IPS-18c (cell line): Measurements from ENCODE around the gene STAB2.

Experiments used
- H3K4me3 ChIP-seq: 2 replicates; pipeline ENCODE4 v1.7.0; 2013; ENCODE audit warnings: low read depth, mild to moderate bottlenecking, low read length, moderate library complexity; ENCODE audit not compliant: insufficient read depth
- H3K9me3 ChIP-seq: one replicate; pipeline ENCODE4 v1.6.1; 2013; ENCODE audit warnings: mild to moderate bottlenecking, low read length, moderate library complexity; ENCODE audit not compliant: control insufficient read depth, insufficient read depth

The STAB2 gene

DNA sequence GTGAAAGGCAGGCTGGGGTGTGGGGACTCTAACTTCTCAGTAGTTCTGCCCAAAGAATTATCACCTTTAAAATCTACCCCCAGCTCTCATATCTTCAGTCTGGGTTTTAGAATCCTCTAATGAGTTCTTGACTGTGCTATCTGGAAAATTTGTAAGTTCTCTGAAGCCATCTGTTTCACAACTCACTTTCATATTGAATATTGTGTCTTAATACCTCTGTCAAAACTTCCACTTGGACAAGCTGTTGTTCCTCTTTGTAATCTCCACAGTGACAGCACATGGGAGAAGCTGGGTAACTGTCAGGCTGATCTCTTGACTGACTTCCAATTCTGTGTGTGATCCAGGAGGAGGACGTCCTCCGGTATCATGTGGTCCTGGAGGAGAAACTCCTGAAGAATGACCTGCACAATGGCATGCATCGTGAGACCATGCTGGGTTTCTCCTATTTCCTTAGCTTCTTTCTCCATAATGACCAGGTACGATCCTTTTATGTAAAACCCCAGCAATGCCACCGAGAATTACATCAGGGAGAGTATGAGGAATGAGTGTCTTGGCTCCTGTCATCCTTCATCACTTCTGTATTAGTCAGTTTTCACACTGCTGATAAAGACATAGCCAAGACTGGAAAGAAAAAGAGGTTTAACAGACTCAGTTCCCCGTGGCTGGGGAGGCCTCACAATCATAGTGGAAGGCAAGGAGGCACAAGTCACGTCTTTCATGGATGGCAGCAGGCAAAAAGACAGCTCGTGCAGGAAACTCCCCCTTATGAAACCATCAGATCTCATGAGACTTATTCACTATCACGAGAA is 111.9 kb downstream of the STAB2 start:
- peaks cover 3% of the 10 kb centered on the region for H3K9me3 ChIP-seq
- H3K4me3 ChIP-seq, result no peak overlapping the region

DNA sequence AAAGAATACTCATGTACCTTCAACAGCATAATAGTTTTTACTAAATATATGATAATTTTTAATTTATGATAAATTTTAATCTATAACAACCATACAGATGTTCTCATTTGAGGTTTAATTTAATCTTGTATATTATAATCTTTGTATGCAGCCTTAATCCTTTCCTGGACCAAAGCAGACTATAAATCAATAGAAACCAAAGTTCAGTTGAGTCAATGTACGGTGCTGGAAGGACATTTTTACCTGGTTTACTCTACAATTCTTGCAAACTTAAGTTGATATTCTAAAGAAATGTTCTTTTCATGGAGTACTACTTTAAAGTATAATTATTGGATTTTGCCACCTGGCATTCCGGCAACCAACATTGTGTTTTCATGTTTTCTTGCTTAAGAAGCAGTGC is 118.0 kb downstream of the STAB2 start:
- no peak overlapping the region for H3K4me3 ChIP-seq
- H3K9me3 ChIP-seq, result no peaks in the 10 kb centered on the region

DNA sequence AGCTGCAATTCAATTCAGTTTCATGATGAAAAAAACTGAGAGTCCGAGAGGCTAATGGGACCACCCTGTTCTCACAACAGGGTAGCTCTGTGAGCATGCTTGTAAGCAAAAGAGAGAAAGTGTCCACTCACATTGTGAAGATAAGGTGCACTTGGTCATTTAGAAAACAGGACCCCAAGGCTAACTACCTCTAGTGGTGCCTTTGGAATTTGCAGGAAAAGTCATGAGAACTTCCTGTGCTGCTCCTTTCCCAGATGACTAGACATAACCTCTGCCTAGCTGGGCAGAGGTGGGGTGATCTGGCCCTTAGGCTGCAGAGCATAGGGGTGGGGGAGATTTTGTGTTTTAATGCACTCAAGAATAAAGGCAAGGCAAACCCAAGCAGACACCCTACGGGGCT is 118.9 kb downstream of the STAB2 start:
- H3K9me3 ChIP-seq, result no peaks in the 10 kb centered on the region

DNA sequence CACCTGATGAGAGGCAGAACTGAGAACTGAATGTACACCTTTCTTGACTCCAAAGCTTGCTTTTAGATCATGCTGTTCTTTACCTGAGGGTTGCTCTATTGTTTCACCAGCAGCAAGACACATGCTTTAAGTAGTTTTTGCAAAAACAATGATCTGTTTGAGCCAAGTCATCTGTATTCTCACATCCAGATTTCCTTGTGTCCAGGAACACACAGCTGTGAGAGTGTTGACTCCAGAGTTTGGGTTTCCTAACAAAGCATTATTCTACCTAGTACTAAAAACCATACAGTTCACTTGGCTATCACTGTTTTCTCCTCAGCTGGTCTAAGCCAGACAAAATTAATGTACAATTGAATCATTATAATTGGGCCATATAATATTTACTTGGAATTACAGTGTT is 120.4 kb downstream of the STAB2 start:
- Histone ChIP-seq H3K4me3 (no peak overlapping the region), H3K9me3 (no peaks in the 10 kb centered on the region)

More for the DNA sequence above, 118.9 kb downstream of the STAB2 start:
- no peak overlapping the region for H3K4me3 ChIP-seq

DNA sequence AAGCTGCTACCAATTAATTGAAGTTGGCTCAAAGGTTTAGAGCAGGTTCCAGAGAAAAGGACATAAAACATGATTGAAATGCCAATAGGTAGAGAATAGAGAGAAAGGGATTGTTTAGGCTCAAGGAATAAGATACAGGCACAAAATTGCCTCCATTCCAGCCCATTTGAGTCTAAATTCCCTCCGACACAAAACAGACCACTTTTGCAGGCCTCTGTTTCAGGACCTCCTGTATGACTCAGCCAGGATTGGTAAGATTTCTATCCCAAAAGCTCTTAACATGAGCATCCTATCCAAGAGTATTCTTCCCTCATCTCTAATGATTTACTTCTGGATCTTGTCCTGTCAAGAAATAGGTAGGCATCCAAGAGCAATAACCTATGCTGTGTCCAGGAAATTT is 123.5 kb downstream of the STAB2 start:
- H3K4me3 ChIP-seq, result no peak overlapping the region
- no peaks in the 10 kb centered on the region for H3K9me3 ChIP-seq

DNA sequence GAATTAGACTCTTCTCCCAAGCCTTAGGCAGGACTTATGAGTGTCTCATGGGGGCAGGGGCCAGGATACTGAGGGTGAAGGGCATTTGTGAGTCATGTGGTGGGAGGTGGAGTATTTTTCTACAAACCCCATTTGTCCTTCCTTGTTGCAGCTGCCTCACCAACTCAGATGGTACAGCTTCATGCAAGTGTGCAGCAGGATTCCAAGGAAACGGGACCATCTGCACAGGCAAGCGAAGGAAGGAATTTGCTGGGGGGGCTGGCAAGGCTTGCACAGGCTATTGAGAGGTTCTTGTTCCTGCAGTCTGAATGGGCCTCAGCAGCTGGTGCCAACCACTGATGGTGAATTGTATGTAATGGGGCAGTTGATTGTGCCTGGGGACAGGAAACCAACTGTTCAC is 125.1 kb downstream of the STAB2 start:
- H3K9me3 ChIP-seq, result no peaks in the 10 kb centered on the region

DNA sequence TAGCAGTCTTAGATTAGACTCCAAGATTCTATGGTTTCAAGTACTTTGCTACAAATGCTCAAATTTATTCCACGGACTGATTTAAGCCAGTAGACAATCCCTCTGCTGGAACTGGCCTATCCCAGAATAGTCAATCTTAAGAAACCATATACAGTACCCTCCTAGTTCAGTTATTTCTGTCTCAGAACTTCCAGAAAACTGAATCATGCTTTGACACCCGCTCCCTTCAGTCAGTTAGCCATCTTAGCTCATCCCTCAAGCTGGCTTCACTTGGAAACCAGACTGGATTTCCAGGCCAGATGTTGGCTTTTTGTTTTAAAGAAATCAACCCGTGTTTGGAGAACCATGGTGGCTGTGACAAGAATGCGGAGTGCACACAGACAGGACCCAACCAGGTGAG is 128.4 kb downstream of the STAB2 start:
- H3K9me3 ChIP-seq, result no peaks in the 10 kb centered on the region
- H3K4me3 ChIP-seq, result no peak overlapping the region

More for the DNA sequence above, 125.1 kb downstream of the STAB2 start:
- H3K4me3 ChIP-seq, result no peak overlapping the region

DNA sequence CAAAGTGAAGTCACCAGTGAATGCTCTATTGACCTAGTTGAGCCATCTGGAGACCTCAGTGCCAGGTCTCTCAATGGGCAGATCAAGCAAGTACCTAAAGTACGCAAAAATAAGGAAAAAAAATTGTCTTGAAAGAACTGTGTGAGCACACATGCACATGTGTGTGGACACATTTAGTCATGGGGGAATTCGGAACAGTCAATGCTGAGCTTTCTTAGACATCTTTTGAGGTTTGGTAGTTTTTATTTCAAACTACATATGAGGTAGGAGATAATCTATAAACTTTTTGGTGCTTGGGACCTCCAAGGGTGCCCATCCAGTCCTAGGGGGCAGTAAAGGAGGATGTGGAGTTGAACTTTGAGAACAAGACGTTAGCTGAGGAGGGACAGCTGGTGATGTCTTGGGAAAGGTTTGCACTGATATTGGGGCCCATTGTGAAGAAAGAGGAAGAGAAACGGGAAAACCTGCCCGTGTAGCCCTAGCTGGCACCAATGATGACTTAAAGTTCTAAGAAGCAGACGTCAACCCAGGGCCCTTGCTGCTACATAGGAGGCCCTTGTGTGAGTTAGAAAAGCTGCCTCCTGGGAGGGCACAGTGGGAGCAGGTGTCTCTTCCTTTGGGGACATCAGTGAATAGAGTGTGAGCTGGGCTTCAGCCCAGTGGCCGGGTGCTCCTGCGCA is 129.6 kb downstream of the STAB2 start:
- Histone ChIP-seq H3K4me3 (no peak overlapping the region), H3K9me3 (no peaks in the 10 kb centered on the region)

DNA sequence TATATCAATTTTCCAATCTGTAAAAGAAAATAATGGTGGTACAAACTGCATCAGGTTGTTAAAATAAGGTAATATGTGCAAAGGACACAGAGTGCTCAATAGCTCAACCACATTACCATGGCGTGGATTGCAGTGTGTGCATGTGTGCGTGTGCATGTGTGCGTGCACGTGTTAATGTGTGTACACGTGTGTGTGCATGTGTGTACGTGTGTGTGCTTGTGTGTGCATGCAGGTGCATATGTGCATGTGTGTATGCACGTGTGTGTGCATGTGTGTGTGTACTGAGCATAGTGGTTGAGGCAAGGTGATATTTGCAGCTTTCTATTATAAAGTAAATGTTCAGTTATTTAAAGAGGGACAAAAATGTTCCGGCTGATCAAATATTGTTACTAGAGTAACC is 138.3 kb downstream of the STAB2 start:
- H3K9me3 ChIP-seq, result no peaks in the 10 kb centered on the region

DNA sequence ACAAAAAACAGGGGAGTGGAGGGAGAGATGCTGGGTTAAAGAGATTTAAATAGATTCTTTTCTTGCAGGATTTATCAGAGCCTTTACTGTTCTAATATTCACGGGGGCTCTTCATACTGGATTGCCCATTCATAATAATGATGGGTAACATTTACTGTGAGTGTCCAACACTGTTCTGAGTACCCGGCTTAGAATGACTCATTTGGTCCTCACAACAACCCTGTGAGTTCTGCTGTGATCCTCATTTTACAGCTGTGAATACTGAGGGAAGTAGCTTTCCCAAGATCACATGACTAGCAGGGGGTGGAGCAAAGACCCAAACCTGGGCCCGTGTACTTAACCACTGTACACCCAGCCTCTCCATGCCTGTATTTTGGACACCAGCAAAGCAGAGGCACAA is 140.6 kb downstream of the STAB2 start:
- peaks cover 2% of the 10 kb centered on the region for H3K9me3 ChIP-seq
- H3K4me3 ChIP-seq, result no peak overlapping the region

More for the DNA sequence above, 138.3 kb downstream of the STAB2 start:
- no peak overlapping the region for H3K4me3 ChIP-seq

DNA sequence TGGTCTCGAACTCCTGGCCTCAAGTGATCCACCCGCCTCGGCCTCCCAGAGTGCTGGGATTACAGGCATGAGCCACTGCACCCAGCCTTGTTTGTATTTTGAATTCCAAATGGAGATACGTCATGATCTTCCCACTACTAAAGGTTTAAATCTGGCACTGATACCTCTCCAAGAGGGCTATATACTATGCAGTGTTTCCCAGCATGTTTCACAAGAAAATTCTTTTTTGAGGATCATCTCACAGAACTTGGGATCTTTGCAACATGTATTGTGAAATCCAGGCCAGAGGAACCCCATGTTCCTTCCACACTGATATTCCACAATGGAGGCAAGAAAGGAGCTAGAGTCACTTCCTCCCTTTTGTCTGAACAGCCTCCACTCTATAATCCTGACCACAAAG is 141.2 kb downstream of the STAB2 start:
- Histone ChIP-seq H3K9me3 (peaks cover 2% of the 10 kb centered on the region), H3K4me3 (no peak overlapping the region)

DNA sequence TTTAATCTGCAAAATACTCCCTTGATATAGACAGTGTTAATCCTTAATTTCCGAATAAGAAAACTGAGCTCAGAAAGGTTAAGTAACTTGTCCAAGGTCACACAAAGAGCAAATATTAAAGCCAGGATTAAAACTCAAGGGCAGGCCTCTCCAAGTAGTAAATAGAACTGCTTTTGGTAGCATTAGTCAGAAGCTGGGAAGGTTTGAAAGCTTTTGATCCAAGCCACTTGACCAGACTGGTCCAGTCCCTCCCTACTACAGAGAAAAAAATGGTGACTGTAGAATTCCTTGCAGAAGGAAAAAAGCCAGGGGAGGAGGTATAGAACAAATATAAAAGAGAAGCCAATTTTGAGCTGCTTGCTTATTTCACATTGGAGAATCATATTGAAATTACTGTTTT is 142.4 kb downstream of the STAB2 start:
- Histone ChIP-seq H3K9me3 (peaks cover 2% of the 10 kb centered on the region), H3K4me3 (no peak overlapping the region)

DNA sequence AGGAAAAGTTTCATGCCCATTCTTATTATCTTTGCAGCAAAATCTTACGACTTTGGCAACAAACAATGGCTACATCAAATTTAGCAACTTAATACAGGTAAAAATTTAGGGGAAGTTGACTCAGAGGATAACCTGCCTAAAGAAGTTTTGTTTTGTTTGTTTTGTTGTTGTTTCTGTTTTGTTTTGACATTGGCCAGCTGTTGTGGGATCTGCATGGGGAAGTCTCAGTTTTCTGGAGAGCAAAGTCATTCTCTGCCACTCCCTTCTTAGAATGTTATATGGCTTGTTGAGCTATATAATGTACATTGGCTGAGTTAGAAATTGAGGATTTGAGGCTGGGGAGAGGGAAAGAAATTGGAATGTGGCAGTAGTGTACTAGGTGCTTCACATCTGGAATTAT is 144.5 kb downstream of the STAB2 start:
- Histone ChIP-seq H3K9me3 (peaks cover 2% of the 10 kb centered on the region), H3K4me3 (no peak overlapping the region)

DNA sequence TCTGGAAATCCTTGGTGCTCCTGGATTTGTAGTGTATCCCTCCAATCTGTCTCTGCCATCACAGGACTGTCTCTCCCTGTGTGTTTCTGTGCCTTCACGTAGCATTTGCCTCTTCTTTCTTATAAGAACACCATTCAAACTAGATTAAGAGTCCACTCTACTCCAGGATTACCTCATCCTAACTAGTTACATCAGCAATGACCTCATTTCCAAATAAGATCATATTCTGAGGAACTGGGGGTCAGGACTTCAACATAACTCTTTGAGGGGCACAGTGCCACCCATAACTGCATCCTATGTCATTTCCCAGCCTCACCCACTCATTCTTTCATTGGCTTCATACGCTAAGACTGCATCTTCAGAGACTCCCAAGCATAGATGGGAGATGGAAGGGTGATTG is 147.8 kb downstream of the STAB2 start:
- H3K9me3 ChIP-seq, result peaks cover 7% of the 10 kb centered on the region
- no peak overlapping the region for H3K4me3 ChIP-seq

DNA sequence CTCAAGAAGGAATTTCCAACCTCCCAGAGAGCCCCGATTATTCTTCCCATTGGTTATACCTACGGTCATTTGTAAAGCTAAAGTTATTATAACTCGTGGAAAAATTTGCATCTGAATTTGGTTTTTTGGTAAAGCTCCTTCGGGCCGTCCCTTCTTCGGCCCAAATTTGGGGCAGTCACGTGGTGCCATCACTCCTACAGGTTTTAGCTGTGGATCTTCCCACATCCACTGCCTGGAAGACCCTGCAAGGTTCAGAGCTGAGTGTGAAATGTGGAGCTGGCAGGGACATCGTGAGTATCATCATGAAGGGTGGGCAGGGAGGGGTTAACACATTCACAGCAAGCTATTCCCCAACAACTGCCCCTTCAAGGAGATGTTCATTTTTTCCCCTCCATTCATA is 148.2 kb downstream of the STAB2 start:
- Histone ChIP-seq H3K9me3 (peaks cover 7% of the 10 kb centered on the region), H3K4me3 (no peak overlapping the region)

DNA sequence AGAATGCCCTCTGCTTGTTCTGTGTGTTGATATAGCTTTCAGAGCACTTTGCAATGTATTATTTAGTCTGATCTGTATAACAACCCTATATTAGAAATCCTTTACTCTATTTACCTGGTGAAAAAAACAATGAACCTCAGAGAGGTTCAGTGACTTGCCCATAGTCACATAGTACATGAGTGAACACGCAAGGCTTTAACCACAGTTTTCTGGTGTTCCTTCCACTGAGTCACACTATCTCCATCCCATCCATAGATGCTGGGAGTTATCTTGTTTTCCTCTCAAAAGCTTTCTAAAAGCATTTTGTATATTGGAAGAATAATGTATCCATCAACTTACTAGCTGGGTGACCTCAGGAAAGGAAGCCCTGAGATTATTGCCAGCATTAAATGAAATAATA is 149.5 kb downstream of the STAB2 start:
- Histone ChIP-seq H3K4me3 (no peak overlapping the region), H3K9me3 (peaks cover 5% of the 10 kb centered on the region)

DNA sequence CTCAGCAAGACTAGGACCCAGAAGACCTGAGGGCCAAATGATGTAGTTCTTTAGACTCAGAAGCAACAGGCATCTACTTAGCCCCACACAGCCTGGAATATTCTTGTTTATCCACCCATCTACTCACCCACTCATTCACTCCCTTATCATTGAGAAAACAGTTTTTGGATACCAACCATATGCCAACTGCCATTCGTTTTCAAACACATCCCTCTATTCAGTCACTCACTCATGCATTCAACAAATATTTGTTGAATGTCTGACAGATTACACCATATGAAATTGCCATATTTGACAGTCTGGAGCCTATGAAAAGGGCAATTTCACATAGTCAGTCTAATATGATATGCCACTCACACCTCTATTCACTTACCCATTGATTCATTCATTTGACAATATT is 150.8 kb downstream of the STAB2 start:
- Histone ChIP-seq H3K9me3 (peaks cover 5% of the 10 kb centered on the region), H3K4me3 (no peak overlapping the region)

DNA sequence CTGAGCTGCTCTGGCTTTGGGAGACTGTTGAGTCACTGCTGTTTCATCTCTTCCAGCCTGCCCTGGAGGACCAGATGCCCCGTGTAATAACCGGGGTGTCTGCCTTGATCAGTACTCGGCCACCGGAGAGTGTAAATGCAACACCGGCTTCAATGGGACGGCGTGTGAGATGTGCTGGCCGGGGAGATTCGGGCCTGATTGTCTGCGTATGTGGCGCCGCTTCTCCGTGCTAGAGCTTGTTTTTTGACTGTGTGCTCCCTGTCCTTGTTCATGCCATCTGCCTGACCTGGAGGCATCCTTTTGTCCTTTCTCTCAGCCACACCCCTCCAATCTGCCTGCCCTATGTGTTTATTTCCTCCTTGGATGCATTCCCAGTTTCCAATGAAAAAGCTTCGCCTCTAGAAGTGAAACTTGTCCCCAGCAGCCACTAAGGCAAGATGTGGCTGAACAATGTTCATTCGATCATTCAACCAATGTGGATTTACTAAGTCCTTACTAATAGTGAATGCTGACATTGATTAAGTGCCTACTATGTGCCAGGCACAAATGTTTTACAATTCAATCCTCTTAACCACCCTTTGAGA is 155.4 kb downstream of the STAB2 start:
- Histone ChIP-seq H3K4me3 (no peak overlapping the region), H3K9me3 (peaks cover 5% of the 10 kb centered on the region)
